Activated gamma-delta T cell (primary cell): ENCODE results near the gene PACS2.
"Not testable (repeated sequence)": the region's sequence is repeated elsewhere in the genome, so short reads cannot be mapped to it uniquely, and the experiment has no call there.

ENCODE experiments used
- DNase-seq: peaks from one replicate; lab custom pipeline; 2025; lab: John Stamatoyannopoulos, UW

The PACS2 gene

GRCh38 chr14:105332350-105332874, 17.9 kb downstream of the PACS2 start:
- DNase-seq = no peak

- no peak for DNase-seq
Observed at GRCh38 chr14:105333020-105333490, 18.5 kb downstream of the PACS2 start.

- no peak for DNase-seq
Observed at GRCh38 chr14:105333613-105334364, 19.2 kb downstream of the PACS2 start.

- no peak for DNase-seq
Observed at GRCh38 chr14:105334383-105335230, 20.1 kb downstream of the PACS2 start.

GRCh38 chr14:105335231-105335542, 20.6 kb downstream of the PACS2 start:
- not testable (repeated sequence) for DNase-seq

DNA sequence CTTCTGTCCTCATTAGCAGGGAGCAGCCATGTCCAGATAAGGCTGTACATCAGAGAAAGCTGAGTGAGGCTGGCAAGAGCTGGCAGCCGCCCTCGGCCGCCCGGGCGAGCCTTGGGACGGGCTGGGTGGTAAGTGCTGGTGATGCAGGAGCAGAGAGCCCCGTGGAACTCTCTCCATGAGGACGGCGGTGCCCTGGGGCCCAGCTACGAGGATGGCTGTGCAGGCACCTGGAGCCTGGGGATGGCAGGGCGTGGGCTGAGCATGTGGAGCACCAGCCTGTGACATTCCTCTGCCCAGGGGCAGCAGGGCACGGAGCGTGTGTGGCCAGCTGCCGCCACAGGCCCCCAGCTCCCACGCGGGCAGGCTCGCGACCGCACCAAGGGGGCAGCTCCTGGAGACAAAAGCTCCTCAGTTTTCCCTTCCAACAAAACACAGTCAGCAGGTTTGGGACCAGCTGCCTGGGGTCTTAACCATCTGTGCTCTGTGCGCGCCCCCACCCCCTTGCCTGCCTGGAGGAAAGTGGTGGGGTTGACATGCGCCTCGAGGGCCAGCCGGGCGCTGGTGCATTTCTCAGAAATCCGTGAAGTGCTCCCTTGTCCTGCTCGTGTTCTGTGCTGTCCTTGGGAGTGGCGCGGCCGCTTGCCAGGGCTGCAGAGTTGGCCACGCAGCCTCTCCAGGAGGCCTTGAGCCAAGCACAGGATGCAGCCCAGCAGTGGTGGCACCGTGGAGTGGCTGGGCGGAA, 21.4 kb downstream of the PACS2 start:
- no peak for DNase-seq

DNA sequence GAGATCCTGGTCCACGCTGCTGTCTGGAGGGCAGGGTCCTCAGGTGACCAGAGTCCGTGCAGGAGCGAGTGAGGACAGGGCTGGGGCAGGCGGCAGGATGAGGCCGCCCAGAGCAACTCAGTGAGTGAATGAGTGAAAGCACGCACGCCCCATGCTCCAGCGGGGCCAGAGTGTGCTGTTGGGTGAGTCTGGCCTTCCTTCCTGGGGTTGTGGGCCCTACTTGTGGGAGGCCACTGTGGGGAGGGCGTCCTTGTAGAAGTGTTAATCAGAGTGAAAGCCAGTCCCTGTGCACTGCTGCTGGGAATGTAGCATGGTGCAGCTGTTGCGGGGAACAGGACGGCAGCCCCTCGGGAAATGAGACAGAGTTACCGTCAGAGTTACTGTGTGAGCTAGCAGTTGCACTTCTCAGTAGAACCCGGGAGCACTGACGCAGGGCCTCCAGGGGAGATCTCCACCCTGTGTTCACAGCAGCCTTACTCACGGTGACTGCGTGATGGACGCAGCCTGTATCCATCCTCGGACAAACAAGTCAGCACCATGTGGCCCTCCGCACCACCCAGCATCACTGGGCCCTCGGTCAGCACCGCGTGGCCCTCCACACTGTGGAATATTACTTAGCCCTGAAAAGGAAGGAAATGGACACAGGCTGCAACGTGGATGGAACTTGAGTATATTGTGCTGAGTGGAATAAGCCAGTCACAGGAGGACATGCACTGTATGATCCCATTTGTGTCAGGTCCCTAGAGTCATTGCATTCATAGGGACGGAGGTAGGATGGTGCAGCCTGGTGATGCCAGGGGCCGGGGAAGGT, 22.1 kb downstream of the PACS2 start:
- no peak for DNase-seq

DNA sequence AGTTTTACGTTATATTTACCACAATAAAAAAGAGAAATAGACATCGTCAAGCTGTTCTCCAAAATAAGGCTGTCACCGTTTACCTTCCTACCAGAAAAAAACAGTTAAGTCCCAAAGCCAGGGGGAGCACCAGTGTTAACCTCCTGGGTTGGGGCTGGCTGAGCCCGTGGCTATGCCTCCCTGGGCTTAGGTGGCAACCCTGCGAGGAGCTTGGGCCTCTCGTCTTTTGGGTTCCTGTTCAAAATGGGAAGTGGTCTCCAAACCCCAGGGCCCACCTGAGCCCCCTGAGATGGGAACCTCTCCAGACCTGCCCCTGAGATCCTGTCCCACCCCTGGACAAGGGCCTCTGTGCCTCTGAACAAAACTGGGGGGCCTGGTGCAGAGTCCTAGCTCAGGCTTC, 22.9 kb downstream of the PACS2 start:
- DNase-seq = no peak

GRCh38 chr14:105337966-105338741, 23.6 kb downstream of the PACS2 start:
- DNase-seq = no peak

DNA sequence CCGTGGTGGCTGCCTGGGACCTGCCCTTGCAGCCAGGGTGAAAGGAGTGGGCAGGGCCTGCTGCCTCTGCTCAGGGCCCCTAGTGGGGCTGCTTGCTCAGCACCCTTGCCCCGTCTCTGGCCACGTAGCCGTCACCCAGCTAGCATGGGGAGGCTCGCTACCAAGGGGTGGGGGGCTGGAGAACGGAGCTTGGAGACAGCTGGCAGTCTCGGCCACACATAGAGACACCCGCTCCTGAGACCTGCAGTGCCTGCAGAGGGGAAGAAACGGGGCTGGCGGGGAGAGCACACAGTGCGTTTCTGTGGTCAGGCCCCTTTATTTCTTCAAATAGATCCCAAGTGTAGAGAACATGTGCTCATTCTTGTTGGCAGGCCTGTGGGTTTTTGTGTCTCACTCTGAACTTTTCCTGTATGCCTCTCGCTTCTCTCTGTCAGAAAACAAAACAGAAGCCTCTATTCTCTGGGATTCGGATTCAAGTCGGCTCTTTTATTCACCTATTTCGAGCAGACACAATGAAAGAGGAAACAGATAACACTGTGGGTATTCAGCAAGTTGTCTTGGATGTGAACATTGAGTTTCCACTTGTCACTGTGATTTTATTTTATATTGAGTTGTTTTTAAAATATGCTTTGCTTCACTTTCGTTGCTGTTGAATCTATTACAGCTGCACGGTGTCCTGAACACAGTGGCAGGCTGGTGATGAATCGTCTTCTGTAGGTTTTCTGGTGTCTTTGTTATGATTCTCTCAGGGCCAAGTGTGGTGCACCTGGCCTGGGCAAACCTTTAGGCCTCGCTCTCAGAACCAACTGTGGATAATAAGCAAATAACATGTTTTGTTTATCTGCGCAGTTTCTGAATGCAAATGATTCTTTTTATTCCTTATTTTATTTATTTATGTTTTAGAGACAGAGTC, 26.5 kb downstream of the PACS2 start:
- no peak for DNase-seq

DNA sequence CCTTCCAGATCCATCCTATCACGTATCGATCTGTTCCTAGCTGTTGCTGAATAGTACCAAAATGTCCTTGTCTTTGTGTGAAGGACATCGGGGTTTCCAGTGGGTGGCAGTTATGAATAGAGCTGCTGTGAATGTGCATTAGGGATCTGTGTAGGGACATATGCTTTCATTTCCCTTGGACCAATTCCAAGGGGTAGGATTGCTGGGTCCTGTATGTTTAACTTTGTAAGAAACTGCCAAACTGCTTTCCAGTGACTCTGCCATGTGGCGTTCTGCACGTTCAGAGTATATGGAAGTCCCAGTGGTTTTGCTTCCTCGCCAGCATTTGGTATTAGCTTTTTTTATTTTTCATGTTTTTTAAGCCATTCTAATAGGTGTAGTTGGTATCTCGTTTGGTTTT, 28.6 kb downstream of the PACS2 start:
- DNase-seq = no peak

GRCh38 chr14:105346200-105346533, 31.6 kb downstream of the PACS2 start:
- no peak for DNase-seq

- DNase-seq = no peak
Observed at GRCh38 chr14:105346876-105347586, 32.5 kb downstream of the PACS2 start.

- DNase-seq = no peak
Observed at GRCh38 chr14:105347587-105347968, 33.0 kb downstream of the PACS2 start.

- DNase-seq = no peak
Observed at GRCh38 chr14:105348169-105348944, 33.8 kb downstream of the PACS2 start.

GRCh38 chr14:105348945-105349699, 34.6 kb downstream of the PACS2 start:
- DNase-seq = no peak

DNA sequence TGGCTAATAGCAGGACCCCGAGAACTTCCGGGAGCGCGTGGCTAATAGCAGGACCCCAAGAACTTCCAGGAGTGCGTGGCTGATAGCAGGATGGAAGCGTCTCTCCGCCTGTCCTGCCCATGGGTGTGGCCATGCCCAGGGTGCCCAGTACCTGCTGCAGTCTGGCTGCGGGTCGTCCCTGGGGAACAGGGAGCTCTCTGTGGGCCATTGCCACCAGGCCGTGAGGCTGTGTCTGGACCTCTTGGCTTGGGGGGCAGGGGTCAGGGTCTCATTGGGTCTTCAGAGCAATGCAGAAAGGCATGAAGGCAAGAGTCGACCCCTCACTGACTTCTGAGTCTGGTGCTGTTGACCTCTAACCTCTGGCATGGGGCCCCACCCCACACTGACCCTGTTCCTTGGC, 35.4 kb downstream of the PACS2 start:
- DNase-seq = no peak
